ENCODE measurements around the gene SUPT4H1.
A peak's percentile ranks its signal among the peaks of the same experiment; 100 is the strongest.

Gene SUPT4H1

GRCh38 chr17:58338841-58339754 lies 12.9 kb downstream of the SUPT4H1 start:
- no peak for DNase-seq

GRCh38 chr17:58338454-58338840 lies 13.6 kb downstream of the SUPT4H1 start:
- DNase-seq, result no peak

GRCh38 chr17:58337600-58338453 lies 14.2 kb downstream of the SUPT4H1 start:
- no peak for DNase-seq

GRCh38 chr17:58337210-58337599 lies 14.8 kb downstream of the SUPT4H1 start:
- no peak for DNase-seq

- no peak for DNase-seq
These were observed 15.4 kb downstream of the SUPT4H1 start for GRCh38 chr17:58336456-58337209.

GRCh38 chr17:58335779-58336455 lies 16.1 kb downstream of the SUPT4H1 start:
- no peak for DNase-seq

- no peak for DNase-seq
These were observed 16.8 kb downstream of the SUPT4H1 start for GRCh38 chr17:58335061-58335731.

- peak in 1 of 2 experiments; percentile 19 for DNase-seq
These were observed 17.3 kb downstream of the SUPT4H1 start for GRCh38 chr17:58334661-58335060.

- no peak for DNase-seq
These were observed 17.7 kb downstream of the SUPT4H1 start for GRCh38 chr17:58334256-58334655.

GRCh38 chr17:58333736-58334207 lies 18.2 kb downstream of the SUPT4H1 start:
- DNase-seq, result no peak

- no peak for DNase-seq
These were observed 18.9 kb downstream of the SUPT4H1 start for GRCh38 chr17:58332778-58333735.

- DNase-seq, result no peak
These were observed 19.9 kb downstream of the SUPT4H1 start for GRCh38 chr17:58331815-58332777.

GRCh38 chr17:58330997-58331814 lies 20.8 kb downstream of the SUPT4H1 start:
- DNase-seq, result no peak

GRCh38 chr17:58330538-58330996 lies 21.4 kb downstream of the SUPT4H1 start:
- DNase-seq, result no peak

- no peak for DNase-seq
These were observed 22.0 kb downstream of the SUPT4H1 start for GRCh38 chr17:58329810-58330537.

GRCh38 chr17:58329035-58329809 lies 22.8 kb downstream of the SUPT4H1 start:
- DNase-seq, result no peak

Measured in NCI-H187 (cell line).